HCT116 (cell line): ENCODE results near the gene HEMGN. TPM values are rescaled to one million over a fixed set of nuclear protein-coding genes. Genes with fewer than 3 reads are reported as not detected.

Source experiments
- ATAC-seq: fragments of 200-7000 bp; cut with Tn5 transposase; 2 replicates; pipeline ENCODE4 v1.9.1; 2020; ENCODE audit warnings: mild to moderate bottlenecking, moderate library complexity
- BruUV-seq: library from RNA; stranded (reverse); fragments of 400-500 nt; replicated peaks from 2 replicates; lab custom pipeline; 2021; lab: Mats Ljungman, UMichigan
- CTCF ChIA-PET: fragments of 300-600 bp; sonication (Branson Sonifier 250); formaldehyde crosslinking; loops from one replicate; lab custom pipeline; 2021; ENCODE audit warnings: antibody characterized with exemption; lab: Charles Lee
- POLR2A ChIA-PET: fragments of 300-600, 350-600 bp; sonication (Branson Sonifier 250); formaldehyde crosslinking; loops from one replicate; lab custom pipeline; 2021; ENCODE audit warnings: antibody characterized with exemption; lab: Charles Lee
- RAD21 ChIA-PET, 2 experiments: fragments of 300-600 bp; sonication (Branson Sonifier 250); formaldehyde crosslinking; loops; one replicate each; lab custom pipeline; 2023; ENCODE audit warnings: low total read pairs in 2 of 2; ENCODE audit not compliant: uncharacterized antibody in 2 of 2, unreplicated experiment in 2 of 2, low non-redundant PET in 1 of 2; lab: Charles Lee
- DNase-seq: peaks from one replicate; pipeline ENCODE4 v3.0.0-alpha.2; 2010; ENCODE audit warnings: low read depth, low spot score
- H2AFZ ChIP-seq: fragments of 200-600 bp; shearing (Covaris generic), sonication (generic); 2 replicates; pipeline ENCODE4 v1.6.1; 2017; ENCODE audit warnings: low read depth, mixed run types, mixed read lengths, antibody characterized with exemption, low read length; ENCODE audit not compliant: poor library complexity, severe bottlenecking
- H3K27ac ChIP-seq: 2 replicates; pipeline ENCODE4 v1.5.1; 2012; ENCODE audit warnings: low read depth, low read length
- H3K27me3 ChIP-seq: fragments of 200-600 bp; sonication (generic); 2 replicates; pipeline ENCODE4 v1.6.1; 2016; ENCODE audit warnings: mixed run types, low read length, mixed read lengths; ENCODE audit not compliant: insufficient read depth
- H3K36me3 ChIP-seq, 2 experiments: fragments of 200-500 bp in 1 of 2; fragments of 200-600 bp in 1 of 2; sonication (Bioruptor generic) in 1 of 2; sonication (generic) in 1 of 2; 2 replicates each; pipeline versions ENCODE4 v1.5.1 to v1.6.1; 2014 to 2016; ENCODE audit warnings: low read length in 2 of 2, inconsistent platforms in 1 of 2, mixed read lengths in 1 of 2, mixed run types in 1 of 2; ENCODE audit not compliant: insufficient read depth in 2 of 2, control insufficient read depth in 1 of 2
- H3K4me1 ChIP-seq, 2 experiments: fragments of 200-600 bp in 1 of 2; sonication (generic) in 1 of 2; 2 replicates each; pipeline versions ENCODE4 v1.5.1 to v1.6.1; 2012 to 2017; ENCODE audit warnings: low read length in 2 of 2, inconsistent platforms in 1 of 2, mild to moderate bottlenecking in 1 of 2, mixed read lengths in 1 of 2, mixed run types in 1 of 2, moderate library complexity in 1 of 2; ENCODE audit not compliant: insufficient read depth in 2 of 2, control insufficient read depth in 1 of 2
- H3K4me2 ChIP-seq: fragments of 200-600 bp; sonication (generic); 2 replicates; pipeline ENCODE4 v1.6.1; 2017; ENCODE audit warnings: mixed run types, low read length, mixed read lengths
- H3K4me3 ChIP-seq, 2 experiments: fragments of 200-600 bp in 1 of 2; sonication (generic) in 1 of 2; replicated peaks in 1 of 2; 2 replicates each; pipeline ENCODE4 v1.5.1; 2011 to 2016; ENCODE audit warnings: low read length in 2 of 2, control low read depth in 1 of 2, low read depth in 1 of 2, mild to moderate bottlenecking in 1 of 2, mixed read lengths in 1 of 2, mixed run types in 1 of 2
- H3K79me2 ChIP-seq: fragments of 200-600 bp; sonication (generic); 2 replicates; pipeline ENCODE4 v1.6.1; 2017; ENCODE audit warnings: mild to moderate bottlenecking, mixed run types, low read length, moderate library complexity, mixed read lengths; ENCODE audit not compliant: insufficient read depth
- H3K9ac ChIP-seq: fragments of 200-600 bp; sonication (generic); 2 replicates; pipeline ENCODE4 v1.6.1; 2016; ENCODE audit warnings: low read length, mixed read lengths
- H3K9me2 ChIP-seq: fragments of 200-600 bp; sonication (generic), shearing (Covaris generic); 2 replicates; pipeline ENCODE4 v1.6.1; 2017; ENCODE audit warnings: mixed run types, mild to moderate bottlenecking, moderate library complexity; ENCODE audit not compliant: insufficient read depth
- H3K9me3 ChIP-seq, 2 experiments: fragments of 200-500 bp in 1 of 2; fragments of 200-600 bp in 1 of 2; sonication (Bioruptor generic) in 1 of 2; sonication (generic) in 1 of 2; 2 replicates each; pipeline ENCODE4 v1.6.1; 2014 to 2017; ENCODE audit warnings: low read length in 2 of 2, mixed read lengths in 2 of 2, inconsistent platforms in 1 of 2, low read depth in 1 of 2, mild to moderate bottlenecking in 1 of 2, mixed run types in 1 of 2, moderate library complexity in 1 of 2; ENCODE audit not compliant: control insufficient read depth in 1 of 2, insufficient read depth in 1 of 2
- H4K20me1 ChIP-seq: fragments of 200-600 bp; sonication (generic), shearing (Covaris generic); 2 replicates; pipeline ENCODE4 v1.6.1; 2017; ENCODE audit warnings: mixed run types, mild to moderate bottlenecking, moderate library complexity; ENCODE audit not compliant: insufficient read depth
- CBX3 ChIP-seq: IDR thresholded peaks from 2 replicates; pipeline ENCODE4 v1.6.1; 2012; ENCODE audit warnings: low read depth
- CTCF ChIP-seq, 3 experiments: fragments of 200-600 bp in 1 of 3; sonication (generic) in 1 of 3; IDR thresholded peaks in 2 of 3; conservative IDR thresholded peaks in 1 of 3; 2 replicates each; pipeline ENCODE4 v1.5.1; 2012 to 2017; ENCODE audit warnings: low read depth in 2 of 3, low read length in 2 of 3, antibody characterized with exemption in 1 of 3, borderline replicate concordance in 1 of 3, control low read depth in 1 of 3, mild to moderate bottlenecking in 1 of 3, mixed read lengths in 1 of 3, mixed run types in 1 of 3, moderate library complexity in 1 of 3; ENCODE audit not compliant: insufficient read depth in 1 of 3
- ELF1 ChIP-seq: IDR thresholded peaks from 2 replicates; pipeline ENCODE4 v1.6.1; 2012; ENCODE audit warnings: low read depth, borderline replicate concordance
- EZH2phosphoT487 ChIP-seq: fragments of 200-600 bp; IDR thresholded peaks from 2 replicates; pipeline ENCODE4 v1.6.1; 2018; ENCODE audit warnings: antibody characterized with exemption, borderline replicate concordance
- FOSL1 ChIP-seq: IDR thresholded peaks from 2 replicates; pipeline ENCODE4 v1.6.1; 2012; ENCODE audit warnings: low read depth
- JUND ChIP-seq: IDR thresholded peaks from 2 replicates; pipeline ENCODE4 v1.6.1; 2012
- POLR2A ChIP-seq: IDR thresholded peaks from 2 replicates; pipeline ENCODE4 v1.7.0; 2011; ENCODE audit warnings: borderline replicate concordance; ENCODE audit not compliant: insufficient read depth, insufficient read length; ENCODE audit errors: extremely low read depth
- RAD21 ChIP-seq: IDR thresholded peaks from 2 replicates; pipeline ENCODE4 v1.6.1; 2012; ENCODE audit warnings: low read depth, mild to moderate bottlenecking
- SIN3A ChIP-seq: IDR thresholded peaks from 2 replicates; pipeline ENCODE4 v1.6.1; 2012; ENCODE audit warnings: low read depth
- SP1 ChIP-seq: IDR thresholded peaks from 2 replicates; pipeline ENCODE4 v1.6.1; 2012; ENCODE audit warnings: low read depth
- SRF ChIP-seq: IDR thresholded peaks from 2 replicates; pipeline ENCODE4 v1.6.1; 2012; ENCODE audit warnings: low read depth
- TCF7L2 ChIP-seq: IDR thresholded peaks from 2 replicates; pipeline ENCODE4 v1.7.0; 2011; ENCODE audit warnings: borderline replicate concordance, inconsistent platforms; ENCODE audit not compliant: insufficient read depth, insufficient read length; ENCODE audit errors: extremely low read depth
- YY1 ChIP-seq: IDR thresholded peaks from 2 replicates; pipeline ENCODE4 v1.6.1; 2011; ENCODE audit warnings: low read length, low read depth, moderate library complexity, mild to moderate bottlenecking; ENCODE audit not compliant: insufficient replicate concordance; ENCODE audit errors: extremely low read depth
- ZFX ChIP-seq: fragments of 450-650 bp; IDR thresholded peaks from 2 replicates; pipeline ENCODE4 v1.6.1; 2017
- ZNF274 ChIP-seq: fragments of 200-500 bp; sonication (Bioruptor generic); IDR thresholded peaks from 2 replicates; pipeline ENCODE4 v1.6.1; 2014; ENCODE audit warnings: mild to moderate bottlenecking, low read depth, low read length, inconsistent platforms
- intact Hi-C: fragments of 100-400 bp; cut with micrococcal nuclease; formaldehyde crosslinking; loops from 2 replicates; pipeline ENCODE4 v1.10.0; 2022
- total RNA-seq: library from RNA; stranded (reverse); gene quantifications from one replicate; pipeline ENCODE4 v1.2.1, GENCODE V29; 2021; ENCODE audit not compliant: unreplicated experiment
- TF ChIP-seq, protein P1 (sequence below): IDR thresholded peaks from 2 replicates; pipeline ENCODE4 v1.6.1; 2012; ENCODE audit warnings: low read depth
- TF ChIP-seq, protein P2 (sequence below): IDR thresholded peaks from 2 replicates; pipeline ENCODE4 v1.6.1; 2012
- TF ChIP-seq, protein P3 (sequence below): IDR thresholded peaks from 2 replicates; pipeline ENCODE4 v1.6.1; 2012

The HEMGN gene
- total RNA-seq, 1 experiment from 2014 or later: not detected

GRCh38 chr9:97925497-97926334, 12.3 kb downstream of the HEMGN start:
- DNase-seq (no peak), ATAC-seq (no peak)
- Histone ChIP-seq H3K36me3 (no peaks in the 10 kb centered on the region), H3K27me3 (peaks cover 6% of the 10 kb centered on the region; the same call in 1 of the 2 replicates), H3K9me3 (no peaks in the 10 kb centered on the region), H3K27ac (no peak overlapping the region), H4K20me1 (no peaks in the 10 kb centered on the region)
- intact Hi-C loops: no loop called here
- POLR2A ChIA-PET: interaction anchor here (1.1 kb wide), 1 partner anchor 120 kb away, joined by 3 read pairs; no protein-coding TSS in a partner anchor
- TF ChIP-seq, protein P1, sequence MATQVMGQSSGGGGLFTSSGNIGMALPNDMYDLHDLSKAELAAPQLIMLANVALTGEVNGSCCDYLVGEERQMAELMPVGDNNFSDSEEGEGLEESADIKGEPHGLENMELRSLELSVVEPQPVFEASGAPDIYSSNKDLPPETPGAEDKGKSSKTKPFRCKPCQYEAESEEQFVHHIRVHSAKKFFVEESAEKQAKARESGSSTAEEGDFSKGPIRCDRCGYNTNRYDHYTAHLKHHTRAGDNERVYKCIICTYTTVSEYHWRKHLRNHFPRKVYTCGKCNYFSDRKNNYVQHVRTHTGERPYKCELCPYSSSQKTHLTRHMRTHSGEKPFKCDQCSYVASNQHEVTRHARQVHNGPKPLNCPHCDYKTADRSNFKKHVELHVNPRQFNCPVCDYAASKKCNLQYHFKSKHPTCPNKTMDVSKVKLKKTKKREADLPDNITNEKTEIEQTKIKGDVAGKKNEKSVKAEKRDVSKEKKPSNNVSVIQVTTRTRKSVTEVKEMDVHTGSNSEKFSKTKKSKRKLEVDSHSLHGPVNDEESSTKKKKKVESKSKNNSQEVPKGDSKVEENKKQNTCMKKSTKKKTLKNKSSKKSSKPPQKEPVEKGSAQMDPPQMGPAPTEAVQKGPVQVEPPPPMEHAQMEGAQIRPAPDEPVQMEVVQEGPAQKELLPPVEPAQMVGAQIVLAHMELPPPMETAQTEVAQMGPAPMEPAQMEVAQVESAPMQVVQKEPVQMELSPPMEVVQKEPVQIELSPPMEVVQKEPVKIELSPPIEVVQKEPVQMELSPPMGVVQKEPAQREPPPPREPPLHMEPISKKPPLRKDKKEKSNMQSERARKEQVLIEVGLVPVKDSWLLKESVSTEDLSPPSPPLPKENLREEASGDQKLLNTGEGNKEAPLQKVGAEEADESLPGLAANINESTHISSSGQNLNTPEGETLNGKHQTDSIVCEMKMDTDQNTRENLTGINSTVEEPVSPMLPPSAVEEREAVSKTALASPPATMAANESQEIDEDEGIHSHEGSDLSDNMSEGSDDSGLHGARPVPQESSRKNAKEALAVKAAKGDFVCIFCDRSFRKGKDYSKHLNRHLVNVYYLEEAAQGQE: no peak
- TF ChIP-seq POLR2A (no peak), TCF7L2 (no peak), EZH2phosphoT487 (no peak), SRF (no peak), YY1 (no peak), ZNF274 (no peak), CTCF (IDR thresholded peaks at IDR 0.05 in 2 of 3, conservative IDR thresholded peaks at IDR 0.05 in 1 of 3; ENCODE audit: borderline replicate concordance in 1 of 3, insufficient read depth in 1 of 3, low read depth in 2 of 3, low read length in 2 of 3) (no peak), FOSL1 (no peak), SP1 (no peak), SIN3A (no peak), CBX3 (no peak), JUND (no peak), ZFX (no peak), RAD21 (no peak), ELF1 (no peak)
- TF ChIP-seq, protein P2, sequence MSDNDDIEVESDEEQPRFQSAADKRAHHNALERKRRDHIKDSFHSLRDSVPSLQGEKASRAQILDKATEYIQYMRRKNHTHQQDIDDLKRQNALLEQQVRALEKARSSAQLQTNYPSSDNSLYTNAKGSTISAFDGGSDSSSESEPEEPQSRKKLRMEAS: no peak
- TF ChIP-seq, protein P3, sequence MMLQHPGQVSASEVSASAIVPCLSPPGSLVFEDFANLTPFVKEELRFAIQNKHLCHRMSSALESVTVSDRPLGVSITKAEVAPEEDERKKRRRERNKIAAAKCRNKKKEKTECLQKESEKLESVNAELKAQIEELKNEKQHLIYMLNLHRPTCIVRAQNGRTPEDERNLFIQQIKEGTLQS: no peak
- TF ChIP-seq, all 23 proteins: peak for 0
- ChIA-PET CTCF (interaction anchor here (0.7 kb wide), 1 partner anchor 109 kb away, joined by 3 read pairs; no protein-coding TSS in a partner anchor), RAD21 (no interaction called here)
- no TSS peak for BruUV-seq
- no peaks in the 10 kb centered on the region for H3K9me2 ChIP-seq
- H3K79me2 ChIP-seq: 0 out of 2 replicates have a peak, but pooled peaks cover 4% of the 10 kb centered on the region
- peaks cover 4 to 17% of the 10 kb centered on the region in 2 experiments; a peak in 3 of 4 replicates for H3K4me1 ChIP-seq
- H3K4me3 ChIP-seq: no peak overlapping the region
- H3K9ac ChIP-seq: no peak overlapping the region
- H2AFZ ChIP-seq: no peak overlapping the region
- H3K4me2 ChIP-seq: no peak overlapping the region
